ENCODE results near the gene CDC20B. TPM values are rescaled to one million over a fixed set of nuclear protein-coding genes. Genes with fewer than 3 reads are reported as not detected.
"Not testable (repeated sequence)": the region's sequence is repeated elsewhere in the genome, so short reads cannot be mapped to it uniquely, and the experiment has no call there.

The CDC20B gene
- total RNA-seq, 1 experiment from 2014 or later: not detected

- in situ Hi-C loops (cut with HindIII; ENCODE audit: low sequenced_read_pairs): no loop called here
- no peak for DNase-seq (ENCODE audit: low spot score)
Measured at GRCh38 chr5:55110217-55110616, 62.8 kb downstream of the CDC20B start.

GRCh38 chr5:55108661-55109060 is 64.3 kb downstream of the CDC20B start:
- in situ Hi-C loops (cut with HindIII; ENCODE audit: low sequenced_read_pairs): no loop called here

GRCh38 chr5:55105976-55106375 is 67.0 kb downstream of the CDC20B start:
- DNase-seq (ENCODE audit: low spot score); in situ Hi-C loops (cut with HindIII; ENCODE audit: low sequenced_read_pairs): not testable (repeated sequence)

More at GRCh38 chr5:55108661-55109060, 64.3 kb downstream of the CDC20B start:
- no peak for DNase-seq (ENCODE audit: low spot score)

- DNase-seq (ENCODE audit: low spot score): no peak
- in situ Hi-C loops (cut with HindIII; ENCODE audit: low sequenced_read_pairs): no loop called here
Measured at GRCh38 chr5:55104946-55105701, 67.9 kb downstream of the CDC20B start.

- in situ Hi-C loops (cut with HindIII; ENCODE audit: low sequenced_read_pairs): no loop called here
- no peak for DNase-seq (ENCODE audit: low spot score)
Measured at GRCh38 chr5:55104036-55104772, 68.8 kb downstream of the CDC20B start.

GRCh38 chr5:55102348-55102747 is 70.6 kb downstream of the CDC20B start, which contains the start of gene GZMA:
TSS of gene GZMA (plus strand) at chr5:55102646. CDS start at chr5:55102683, 37 bp downstream.
- in situ Hi-C loops (cut with HindIII; ENCODE audit: low sequenced_read_pairs): no loop called here
- DNase-seq (ENCODE audit: low spot score): no peak

GRCh38 chr5:55101556-55102276 is 71.3 kb downstream of the CDC20B start:
- in situ Hi-C loops (cut with HindIII; ENCODE audit: low sequenced_read_pairs): no loop called here

GRCh38 chr5:55101148-55101547 is 71.8 kb downstream of the CDC20B start:
- DNase-seq (ENCODE audit: low spot score); in situ Hi-C loops (cut with HindIII; ENCODE audit: low sequenced_read_pairs): not testable (repeated sequence)

More at GRCh38 chr5:55101556-55102276, 71.3 kb downstream of the CDC20B start:
- no peak for DNase-seq (ENCODE audit: low spot score)

GRCh38 chr5:55096861-55097260 is 76.1 kb downstream of the CDC20B start:
- DNase-seq (ENCODE audit: low spot score): no peak
- in situ Hi-C loops (cut with HindIII; ENCODE audit: low sequenced_read_pairs): no loop called here

GRCh38 chr5:55096182-55096581 is 76.8 kb downstream of the CDC20B start:
- no peak for DNase-seq (ENCODE audit: low spot score)
- in situ Hi-C loops (cut with HindIII; ENCODE audit: low sequenced_read_pairs): no loop called here

- in situ Hi-C loops (cut with HindIII; ENCODE audit: low sequenced_read_pairs); DNase-seq (ENCODE audit: low spot score): not testable (repeated sequence)
Measured at GRCh38 chr5:55091011-55091410, 82.0 kb downstream of the CDC20B start.

GRCh38 chr5:55089301-55089700 is 83.7 kb downstream of the CDC20B start:
- in situ Hi-C loops (cut with HindIII; ENCODE audit: low sequenced_read_pairs): not testable (repeated sequence)

GRCh38 chr5:55081541-55081940 is 91.4 kb downstream of the CDC20B start:
- no peak for DNase-seq (ENCODE audit: low spot score)
- in situ Hi-C loops (cut with HindIII; ENCODE audit: low sequenced_read_pairs): no loop called here

More at GRCh38 chr5:55089301-55089700, 83.7 kb downstream of the CDC20B start:
- not testable (repeated sequence) for DNase-seq (ENCODE audit: low spot score)

GRCh38 chr5:55073211-55073610 is 99.8 kb downstream of the CDC20B start:
- in situ Hi-C loops (cut with HindIII; ENCODE audit: low sequenced_read_pairs): no loop called here
- no peak for DNase-seq (ENCODE audit: low spot score)

GRCh38 chr5:55072666-55073065 is 100.3 kb downstream of the CDC20B start:
- in situ Hi-C loops (cut with HindIII; ENCODE audit: low sequenced_read_pairs): no loop called here
- no peak for DNase-seq (ENCODE audit: low spot score)

- DNase-seq (ENCODE audit: low spot score): no peak
- in situ Hi-C loops (cut with HindIII; ENCODE audit: low sequenced_read_pairs): no loop called here
Measured at GRCh38 chr5:55071413-55071812, 101.6 kb downstream of the CDC20B start.

- DNase-seq (ENCODE audit: low spot score): no peak
- in situ Hi-C loops (cut with HindIII; ENCODE audit: low sequenced_read_pairs): no loop called here
Measured at GRCh38 chr5:55070968-55071367, 102.0 kb downstream of the CDC20B start.

GRCh38 chr5:55066277-55066676 is 106.7 kb downstream of the CDC20B start:
- DNase-seq (ENCODE audit: low spot score): no peak
- in situ Hi-C loops (cut with HindIII; ENCODE audit: low sequenced_read_pairs): no loop called here

- no peak for DNase-seq (ENCODE audit: low spot score)
- in situ Hi-C loops (cut with HindIII; ENCODE audit: low sequenced_read_pairs): no loop called here
Measured at GRCh38 chr5:55064523-55064922, 108.5 kb downstream of the CDC20B start.

GRCh38 chr5:55063899-55064298 is 109.1 kb downstream of the CDC20B start:
- no peak for DNase-seq (ENCODE audit: low spot score)
- in situ Hi-C loops (cut with HindIII; ENCODE audit: low sequenced_read_pairs): no loop called here
